Measurements from ENCODE around the gene SLIRP.
"Not testable (repeated sequence)": the region's sequence is repeated elsewhere in the genome, so short reads cannot be mapped to it uniquely, and the experiment has no call there.

Gene SLIRP

GRCh38 chr14:77746064-77746702 is 38.3 kb downstream of the SLIRP start:
- H3K4me1 ChIP-seq (ENCODE audit: low read length): no peaks in the 10 kb centered on the region
- H3K9ac ChIP-seq (ENCODE audit: low read length): no peak overlapping the region
- H3K27ac ChIP-seq (ENCODE audit: low read length): no peak overlapping the region
- TF ChIP-seq EZH2phosphoT487 (IDR thresholded peaks at IDR 0.05; ENCODE audit: low read length) (no peak), CTCF (IDR thresholded peaks at IDR 0.05; ENCODE audit: low read length) (no peak), EZH2 (optimal IDR thresholded peaks at IDR 0.05; ENCODE audit: low read depth, low read length) (no peak)
- H3F3A ChIP-seq (ENCODE audit: insufficient read depth, low read length): no peaks in the 10 kb centered on the region
- no peak overlapping the region for H2AFZ ChIP-seq (ENCODE audit: low read length)
- H3K4me2 ChIP-seq (ENCODE audit: low read depth, low read length): no peak overlapping the region
- no peak overlapping the region for H3K4me3 ChIP-seq (ENCODE audit: low read length)
- H3K79me2 ChIP-seq (ENCODE audit: low read length): peaks cover 13% of the 10 kb centered on the region; the same call in 1 of the 2 replicates
- peaks cover 3% of the 10 kb centered on the region; the same call in 1 of the 2 replicates for H3K36me3 ChIP-seq (replicated peaks; ENCODE audit: insufficient read depth, low read length)
- H3K9me3 ChIP-seq (replicated peaks; ENCODE audit: insufficient read depth, low read length): no peaks in the 10 kb centered on the region
- H4K20me1 ChIP-seq (ENCODE audit: insufficient read depth, low read length): no peaks in the 10 kb centered on the region
- DNase-seq: no peak
- no peaks in the 10 kb centered on the region for H3K9me2 ChIP-seq (replicated peaks; ENCODE audit: insufficient read depth, low read length)
- no peaks in the 10 kb centered on the region for H3K27me3 ChIP-seq (replicated peaks; ENCODE audit: insufficient read depth, low read length)

- H3K4me1 ChIP-seq (ENCODE audit: low read length); H2AFZ ChIP-seq (ENCODE audit: low read length); H3K27ac ChIP-seq (ENCODE audit: low read length); H3K4me3 ChIP-seq (ENCODE audit: low read length); H3K4me2 ChIP-seq (ENCODE audit: low read depth, low read length); DNase-seq; H3K9me3 ChIP-seq (replicated peaks; ENCODE audit: insufficient read depth, low read length); H4K20me1 ChIP-seq (ENCODE audit: insufficient read depth, low read length); H3K9ac ChIP-seq (ENCODE audit: low read length); H3K27me3 ChIP-seq (replicated peaks; ENCODE audit: insufficient read depth, low read length); H3K9me2 ChIP-seq (replicated peaks; ENCODE audit: insufficient read depth, low read length); H3F3A ChIP-seq (ENCODE audit: insufficient read depth, low read length); H3K36me3 ChIP-seq (replicated peaks; ENCODE audit: insufficient read depth, low read length): not testable (repeated sequence)
- peaks cover 22% of the 10 kb centered on the region for H3K79me2 ChIP-seq (ENCODE audit: low read length)
These were observed 39.5 kb downstream of the SLIRP start for GRCh38 chr14:77747425-77747824.

GRCh38 chr14:77752266-77752665 is 44.4 kb downstream of the SLIRP start:
- peaks cover 46% of the 10 kb centered on the region for H3K79me2 ChIP-seq (ENCODE audit: low read length)
- H3K9me2 ChIP-seq (replicated peaks; ENCODE audit: insufficient read depth, low read length): no peaks in the 10 kb centered on the region
- TF ChIP-seq CTCF (IDR thresholded peaks at IDR 0.05; ENCODE audit: low read length) (no peak), EZH2 (optimal IDR thresholded peaks at IDR 0.05; ENCODE audit: low read depth, low read length) (no peak), EZH2phosphoT487 (IDR thresholded peaks at IDR 0.05; ENCODE audit: low read length) (no peak)
- H2AFZ ChIP-seq (ENCODE audit: low read length): no peak overlapping the region
- H3K4me2 ChIP-seq (ENCODE audit: low read depth, low read length): no peak overlapping the region
- no peak for DNase-seq
- no peaks in the 10 kb centered on the region for H3K4me1 ChIP-seq (ENCODE audit: low read length)
- H3K36me3 ChIP-seq (replicated peaks; ENCODE audit: insufficient read depth, low read length): peaks cover 3% of the 10 kb centered on the region; the same call in 1 of the 2 replicates
- H3K9ac ChIP-seq (ENCODE audit: low read length): no peak overlapping the region
- no peaks in the 10 kb centered on the region for H4K20me1 ChIP-seq (ENCODE audit: insufficient read depth, low read length)
- H3F3A ChIP-seq (ENCODE audit: insufficient read depth, low read length): no peaks in the 10 kb centered on the region
- no peaks in the 10 kb centered on the region for H3K9me3 ChIP-seq (replicated peaks; ENCODE audit: insufficient read depth, low read length)
- no peak overlapping the region for H3K4me3 ChIP-seq (ENCODE audit: low read length)
- no peak overlapping the region for H3K27ac ChIP-seq (ENCODE audit: low read length)
- no peaks in the 10 kb centered on the region for H3K27me3 ChIP-seq (replicated peaks; ENCODE audit: insufficient read depth, low read length)

- Histone ChIP-seq H3K27me3 (replicated peaks; ENCODE audit: insufficient read depth, low read length) (no peaks in the 10 kb centered on the region), H3K9me3 (replicated peaks; ENCODE audit: insufficient read depth, low read length) (no peaks in the 10 kb centered on the region), H3K9ac (ENCODE audit: low read length) (no peak overlapping the region), H3K9me2 (replicated peaks; ENCODE audit: insufficient read depth, low read length) (no peaks in the 10 kb centered on the region), H4K20me1 (ENCODE audit: insufficient read depth, low read length) (no peaks in the 10 kb centered on the region), H3K79me2 (ENCODE audit: low read length) (peaks cover 53% of the 10 kb centered on the region), H3K4me1 (ENCODE audit: low read length) (no peaks in the 10 kb centered on the region), H3K4me3 (ENCODE audit: low read length) (no peak overlapping the region), H3F3A (ENCODE audit: insufficient read depth, low read length) (no peaks in the 10 kb centered on the region), H3K4me2 (ENCODE audit: low read depth, low read length) (no peak overlapping the region), H3K27ac (ENCODE audit: low read length) (no peak overlapping the region), H2AFZ (ENCODE audit: low read length) (no peak overlapping the region), H3K36me3 (replicated peaks; ENCODE audit: insufficient read depth, low read length) (peaks cover 3% of the 10 kb centered on the region; the same call in 1 of the 2 replicates)
- TF ChIP-seq EZH2phosphoT487 (IDR thresholded peaks at IDR 0.05; ENCODE audit: low read length) (no peak), CTCF (IDR thresholded peaks at IDR 0.05; ENCODE audit: low read length) (no peak), EZH2 (optimal IDR thresholded peaks at IDR 0.05; ENCODE audit: low read depth, low read length) (no peak)
- no peak for DNase-seq
These were observed 45.1 kb downstream of the SLIRP start for GRCh38 chr14:77752799-77753516.
